PC-3 (cell line): ENCODE data around the gene ACD. TPM values are rescaled to one million over a fixed set of nuclear protein-coding genes. Genes with fewer than 3 reads are reported as not detected.

Experiments
- ATAC-seq: fragments of 200-7000 bp; cut with Tn5 transposase; 2 replicates; pipeline ENCODE4 v1.9.1; 2020; ENCODE audit warnings: mild to moderate bottlenecking, moderate library complexity
- BruUV-seq: library from RNA; stranded (reverse); fragments of 400-500 nt; replicated peaks from 2 replicates; lab custom pipeline; 2021; lab: Mats Ljungman, UMichigan
- CTCF ChIA-PET: fragments of 300-600 bp; sonication (Branson Sonifier 250); formaldehyde crosslinking; loops from one replicate; lab custom pipeline; 2022; ENCODE audit warnings: antibody characterized with exemption; lab: Charles Lee
- POLR2A ChIA-PET: fragments of 300-600 bp; sonication (Branson Sonifier 250); formaldehyde crosslinking; loops from one replicate; lab custom pipeline; 2022; ENCODE audit warnings: antibody characterized with exemption; ENCODE audit not compliant: unreplicated experiment; lab: Charles Lee
- DNase-seq: peaks from one replicate; pipeline ENCODE4 v3.0.0-alpha.2; 2015
- H2AFZ ChIP-seq: fragments of 300-600 bp; sonication (generic); 2 replicates; pipeline ENCODE4 v1.6.0; 2016; ENCODE audit warnings: antibody characterized with exemption, low read length
- H3F3A ChIP-seq: fragments of 300-600 bp; sonication (generic); one replicate; pipeline ENCODE4 v1.6.0; 2017; ENCODE audit warnings: antibody characterized with exemption, low read length, control low read depth, mild to moderate bottlenecking; ENCODE audit not compliant: unreplicated experiment
- H3K27ac ChIP-seq: fragments of 300-600 bp; sonication (generic); 2 replicates; pipeline ENCODE4 v1.5.1; 2016; ENCODE audit warnings: mild to moderate bottlenecking, low read length
- H3K27me3 ChIP-seq: fragments of 300-600 bp; sonication (generic); 2 replicates; pipeline ENCODE4 v1.6.1; 2016; ENCODE audit warnings: low read length, mixed read lengths
- H3K36me3 ChIP-seq: fragments of 300-600 bp; sonication (generic); 2 replicates; pipeline ENCODE4 v1.6.1; 2016; ENCODE audit warnings: low read depth, mixed run types, low read length, mixed read lengths
- H3K4me1 ChIP-seq: fragments of 300-600 bp; sonication (generic); 2 replicates; pipeline ENCODE4 v1.5.1; 2016; ENCODE audit warnings: low read length; ENCODE audit not compliant: insufficient read depth
- H3K4me2 ChIP-seq: fragments of 300-600 bp; sonication (generic); 2 replicates; pipeline ENCODE4 v1.6.0; 2016; ENCODE audit warnings: low read length
- H3K4me3 ChIP-seq: fragments of 300-600 bp; sonication (generic); 2 replicates; pipeline ENCODE4 v1.5.1; 2016; ENCODE audit warnings: mild to moderate bottlenecking, low read length, mixed read lengths
- H3K79me2 ChIP-seq: fragments of 300-600 bp; sonication (generic); 2 replicates; pipeline ENCODE4 v1.6.1; 2017; ENCODE audit warnings: low read length, mixed read lengths
- H3K9ac ChIP-seq: fragments of 300-600 bp; sonication (generic); 2 replicates; pipeline ENCODE4 v1.6.0; 2016; ENCODE audit warnings: mild to moderate bottlenecking, low read length
- H3K9me2 ChIP-seq: fragments of 300-600 bp; sonication (generic); replicated peaks from 2 replicates; pipeline ENCODE4 v1.6.1; 2016; ENCODE audit warnings: mixed run types, low read length, mixed read lengths
- H3K9me3 ChIP-seq: fragments of 300-600 bp; sonication (generic); 2 replicates; pipeline ENCODE4 v1.6.1; 2016; ENCODE audit warnings: low read length, mixed read lengths
- H4K20me1 ChIP-seq: fragments of 300-600 bp; sonication (generic); 2 replicates; pipeline ENCODE4 v1.6.1; 2016; ENCODE audit warnings: low read length, mixed read lengths
- CTCF ChIP-seq: fragments of 300-600 bp; sonication (generic); conservative IDR thresholded peaks from 2 replicates; pipeline ENCODE4 v1.5.1; 2017; ENCODE audit warnings: antibody characterized with exemption, low read depth, mild to moderate bottlenecking, low read length
- EZH2 ChIP-seq: fragments of 300-600 bp; sonication (generic); IDR thresholded peaks from one replicate; pipeline ENCODE4 v1.6.1; 2017; ENCODE audit warnings: antibody characterized with exemption, mild to moderate bottlenecking, low read length; ENCODE audit not compliant: unreplicated experiment
- EZH2phosphoT487 ChIP-seq: fragments of 300-600 bp; sonication (generic); IDR thresholded peaks from 2 replicates; pipeline ENCODE4 v1.6.1; 2018; ENCODE audit warnings: mild to moderate bottlenecking, antibody characterized with exemption, low read length, borderline replicate concordance
- intact Hi-C: fragments of 100-400 bp; cut with micrococcal nuclease; formaldehyde crosslinking; loops from 2 replicates; pipeline ENCODE4 v1.9.0; 2023
- total RNA-seq: library from RNA; depleted of rRNA; stranded (reverse); fragments of >200 nt; gene quantifications from 2 replicates; pipeline ENCODE4 v1.2.3, GENCODE V29; 2014

Gene ACD
- total RNA-seq, 1 experiment from 2014 or later = 26.3 TPM

- no peaks in the 10 kb centered on the region for H3K27me3 ChIP-seq
- no peak overlapping the region for H3K4me2 ChIP-seq
- H4K20me1 ChIP-seq = peaks cover 6% of the 10 kb centered on the region; the same call in 1 of the 2 replicates
- ChIA-PET POLR2A (no interaction called here), CTCF (interaction anchor here (0.6 kb wide), 1 partner anchor 717 kb away, joined by 3 read pairs; no protein-coding TSS in a partner anchor)
- no peaks in the 10 kb centered on the region for H3F3A ChIP-seq
- no peaks in the 10 kb centered on the region for H3K9me3 ChIP-seq
- TF ChIP-seq CTCF (no peak), EZH2phosphoT487 (no peak), EZH2 (no peak)
- intact Hi-C loops = no loop called here
- H3K27ac ChIP-seq = no peak overlapping the region
- ATAC-seq (no peak), DNase-seq (no peak)
- H3K9me2 ChIP-seq = no peaks in the 10 kb centered on the region
- H2AFZ ChIP-seq = no peak overlapping the region
- H3K4me3 ChIP-seq = no peak overlapping the region
- H3K36me3 ChIP-seq = 0 out of 2 replicates have a peak, but pooled peaks cover 3% of the 10 kb centered on the region
- H3K4me1 ChIP-seq = peaks cover 5% of the 10 kb centered on the region; the same call in 1 of the 2 replicates
- peaks cover 34% of the 10 kb centered on the region for H3K79me2 ChIP-seq
- no TSS peak for BruUV-seq
- H3K9ac ChIP-seq = no peak overlapping the region
Observed at GRCh38 chr16:67704110-67704509, 44.0 kb upstream of the ACD start.

GRCh38 chr16:67703626-67704025, 43.6 kb upstream of the ACD start:
- H3K79me2 ChIP-seq = peaks cover 34% of the 10 kb centered on the region
- no peaks in the 10 kb centered on the region for H3K9me3 ChIP-seq
- no peak overlapping the region for H3K9ac ChIP-seq
- H3K4me3 ChIP-seq = no peak overlapping the region
- H3K9me2 ChIP-seq = no peaks in the 10 kb centered on the region
- H3K27me3 ChIP-seq = no peaks in the 10 kb centered on the region
- intact Hi-C loops = no loop called here
- ATAC-seq = no peak
- no peak for DNase-seq
- H3K4me2 ChIP-seq = no peak overlapping the region
- H4K20me1 ChIP-seq = peaks cover 3% of the 10 kb centered on the region; the same call in 1 of the 2 replicates
- ChIA-PET CTCF (no interaction called here), POLR2A (no interaction called here)
- no peak for TF ChIP-seq CTCF
- TF ChIP-seq EZH2phosphoT487 = no peak
- no peak for TF ChIP-seq EZH2
- no peaks in the 10 kb centered on the region for H3F3A ChIP-seq
- 0 out of 2 replicates have a peak, but pooled peaks cover 3% of the 10 kb centered on the region for H3K36me3 ChIP-seq
- BruUV-seq = no TSS peak
- no peak overlapping the region for H3K27ac ChIP-seq
- peaks cover 5% of the 10 kb centered on the region; the same call in 1 of the 2 replicates for H3K4me1 ChIP-seq
- no peak overlapping the region for H2AFZ ChIP-seq

GRCh38 chr16:67702130-67702529, 42.1 kb upstream of the ACD start:
- DNase-seq (no peak), ATAC-seq (no peak)
- no peaks in the 10 kb centered on the region for H3K9me3 ChIP-seq
- no peak overlapping the region for H3K4me3 ChIP-seq
- peaks cover 8% of the 10 kb centered on the region for H3K4me1 ChIP-seq
- 0 out of 2 replicates have a peak, but pooled peaks cover 3% of the 10 kb centered on the region for H3K36me3 ChIP-seq
- no peaks in the 10 kb centered on the region for H3F3A ChIP-seq
- TF ChIP-seq EZH2 = no peak
- no peak for TF ChIP-seq EZH2phosphoT487
- TF ChIP-seq CTCF = no peak
- no peaks in the 10 kb centered on the region for H3K27me3 ChIP-seq
- H3K9ac ChIP-seq = no peak overlapping the region
- no peak overlapping the region for H3K4me2 ChIP-seq
- no peaks in the 10 kb centered on the region for H3K9me2 ChIP-seq
- H2AFZ ChIP-seq = no peak overlapping the region
- intact Hi-C loops = no loop called here
- ChIA-PET POLR2A (no interaction called here), CTCF (no interaction called here)
- BruUV-seq = no TSS peak
- H3K79me2 ChIP-seq = peaks cover 34% of the 10 kb centered on the region
- H3K27ac ChIP-seq = no peak overlapping the region
- no peaks in the 10 kb centered on the region for H4K20me1 ChIP-seq
